GM12878 (cell line): ENCODE measurements around the gene SPCS1. TPM values are rescaled to one million over a fixed set of nuclear protein-coding genes. Genes with fewer than 3 reads are reported as not detected.
A peak's percentile ranks its signal among the peaks of the same experiment; 100 is the strongest.
"Not testable (repeated sequence)": the region's sequence is repeated elsewhere in the genome, so short reads cannot be mapped to it uniquely, and the experiment has no call there.

Experiments
- ATAC-seq: fragments of 200-7000 bp; cut with Tn5 transposase; 3 replicates; pipeline ENCODE4 v1.9.1; 2020; ENCODE audit warnings: mild to moderate bottlenecking, moderate library complexity
- BruUV-seq: library from RNA; stranded (reverse); fragments of 400-500 nt; replicated peaks from 2 replicates; lab custom pipeline; 2021; lab: Mats Ljungman, UMichigan
- CTCF ChIA-PET: fragments of 300-600 bp; sonication (Branson Sonifier 250); formaldehyde crosslinking; extraction: SDS; loops from one replicate; lab custom pipeline; 2021; ENCODE audit warnings: inconsistent platforms; lab: Yijun Ruan, JAX
- POLR2A ChIA-PET: fragments of 350-600 bp; formaldehyde crosslinking; extraction: SDS; loops from one replicate; lab custom pipeline; 2021; ENCODE audit warnings: inconsistent platforms; lab: Charles Lee
- RAD21 ChIA-PET: fragments of 300-600 bp; sonication (Branson Sonifier 250); formaldehyde crosslinking; loops from one replicate; lab custom pipeline; 2023; ENCODE audit warnings: antibody characterized with exemption; ENCODE audit not compliant: unreplicated experiment; lab: Charles Lee
- SMC1A ChIA-PET: fragments of 300-600 bp; sonication (Branson Sonifier 250); formaldehyde crosslinking; loops from one replicate; lab custom pipeline; 2023; ENCODE audit not compliant: unreplicated experiment, uncharacterized antibody; lab: Charles Lee
- DNase-seq: peaks from one replicate; pipeline ENCODE4 v3.0.0-alpha.2; 2011; ENCODE audit warnings: low read depth, low spot score
- FAIRE-seq: peaks from 3 replicates; lab custom pipeline; 2011; peaks lifted over from hg19 to GRCh38; lab: Jason Lieb, UNC
- H2AFZ ChIP-seq: 2 replicates; pipeline ENCODE4 v1.6.0; 2011; ENCODE audit warnings: low read depth, low read length, control low read depth; ENCODE audit not compliant: control insufficient read depth
- H3K27ac ChIP-seq: 2 replicates; pipeline ENCODE4 v1.5.1; 2011; ENCODE audit warnings: control low read depth; ENCODE audit not compliant: control insufficient read depth, insufficient read depth
- H3K27me3 ChIP-seq, 2 experiments: replicated peaks in 1 of 2; 2 replicates each; pipeline versions ENCODE4 v1.6.0 to v1.6.1; 2011; ENCODE audit warnings: low read length in 1 of 2; ENCODE audit not compliant: control insufficient read depth in 2 of 2, insufficient read depth in 2 of 2
- H3K36me3 ChIP-seq, 2 experiments: 2 replicates each; pipeline ENCODE4 v1.5.1; 2011; ENCODE audit warnings: low read length in 1 of 2; ENCODE audit not compliant: control insufficient read depth in 2 of 2, insufficient read depth in 2 of 2
- H3K4me1 ChIP-seq: 2 replicates; pipeline ENCODE4 v1.6.1; 2011; ENCODE audit warnings: mild to moderate bottlenecking, low read length, moderate library complexity, mixed read lengths; ENCODE audit not compliant: control insufficient read depth, insufficient read depth
- H3K4me2 ChIP-seq: 2 replicates; pipeline ENCODE4 v1.6.0; 2011; ENCODE audit warnings: control low read depth; ENCODE audit not compliant: control insufficient read depth, insufficient read depth
- H3K4me3 ChIP-seq: fragments of 200-600 bp; sonication (generic); 2 replicates; pipeline ENCODE4 v1.5.1; 2016
- H3K79me2 ChIP-seq: 2 replicates; pipeline ENCODE4 v1.6.0; 2011; ENCODE audit warnings: low read length; ENCODE audit not compliant: control insufficient read depth, insufficient read depth
- H3K9ac ChIP-seq: 2 replicates; pipeline ENCODE4 v1.8.0; 2011; ENCODE audit warnings: low read length, control low read depth, mixed read lengths; ENCODE audit not compliant: control insufficient read depth, insufficient read depth
- H3K9me3 ChIP-seq: replicated peaks from 3 replicates; pipeline ENCODE4 v1.5.1; 2011; ENCODE audit warnings: mild to moderate bottlenecking, low read length; ENCODE audit not compliant: control insufficient read depth, insufficient read depth
- H4K20me1 ChIP-seq: 2 replicates; pipeline ENCODE4 v1.6.0; 2011; ENCODE audit not compliant: control insufficient read depth, insufficient read depth
- HDGF ChIP-seq: fragments of 450-650 bp; IDR thresholded peaks from 2 replicates; pipeline ENCODE4 v1.6.1; 2016; ENCODE audit warnings: antibody characterized with exemption
- MTA2 ChIP-seq: fragments of 450-650 bp; IDR thresholded peaks from 2 replicates; pipeline ENCODE4 v1.6.1; 2016; ENCODE audit warnings: low read depth, mild to moderate bottlenecking, moderate library complexity
- WGBS: methylation state at CpG from one replicate; pipeline ENCODE4 v1.1.6; 2016; ENCODE audit warnings: low lambda C conversion rate; ENCODE audit not compliant: insufficient replicate concordance, insufficient coverage; ENCODE audit errors: missing lambda C conversion rate; 5-methylcytosine and 5-hydroxymethylcytosine counted together
- in situ Hi-C: fragments of 300-500 bp; cut with MboI; formaldehyde crosslinking; loops from 9 replicates; pipeline ENCODE4 v1.14.3; 2018; ENCODE audit warnings: mixed read lengths
- intact Hi-C: fragments of 100-400 bp; cut with micrococcal nuclease; formaldehyde crosslinking; loops from one replicate; pipeline ENCODE4 v1.14.2; 2022; ENCODE audit not compliant: unreplicated experiment
- polyA plus RNA-seq, 11 experiments: library from polyadenylated mRNA; depleted of rRNA in 4 of 11; unstranded in 6 of 11; stranded (reverse) in 5 of 11; fragments of >200 nt; fragmentation: Nextera tagmentation in 4 of 11; fragmentation: Illumina TruSeq in 1 of 11; extraction: Ambion mirVana in 4 of 11; extraction: Trizol in 1 of 11; gene quantifications; 1 replicate in 1 of 11; 2 replicates in 10 of 11; pipeline versions ENCODE4 v1.2.1 to v1.2.3, GENCODE V29; 2011 to 2016; ENCODE audit warnings: inconsistent platforms in 2 of 11, missing spikeins in 2 of 11, low read depth in 1 of 11
- total RNA-seq, 4 experiments: library from RNA; depleted of rRNA in 3 of 4; stranded (reverse); fragments of >200 nt in 3 of 4; fragmentation: Illumina TruSeq in 1 of 4; extraction: Trizol in 1 of 4; gene quantifications; 2 replicates each; pipeline versions ENCODE4 v1.2.1 to v1.2.3, GENCODE V29; 2013 to 2021

The SPCS1 gene
- total and polyA plus RNA-seq, 10 of the 15 experiments (the other 5 are each of a cell fraction or from before 2014, with no cell fraction given): 107 to 994 (median 233) TPM

- Histone ChIP-seq H3K4me2 (peak overlapping the region; percentile 79), H3K9ac (peak overlapping the region; percentile 46; the same call in 1 of the 2 replicates), H3K4me1 (peaks cover 31% of the 10 kb centered on the region), H2AFZ (no peak overlapping the region), H3K36me3 (peaks cover 1 to 14% of the 10 kb centered on the region in 2 experiments), H3K27ac (peak overlapping the region; percentile 80), H3K79me2 (peaks cover 9% of the 10 kb centered on the region), H3K4me3 (peak overlapping the region; percentile 11; the same call in 1 of the 2 replicates), H4K20me1 (no peaks in the 10 kb centered on the region), H3K27me3 (no peaks in the 10 kb centered on the region), H3K9me3 (no peaks in the 10 kb centered on the region; the same call in 2 of the 3 replicates)
- intact Hi-C loops (loop anchor here (1.0 kb wide), 1 partner anchor 14 kb away; the partner anchor contains the start of gene PBRM1), in situ Hi-C loops (no loop called here)
- POLR2A ChIA-PET: interaction anchor here (0.5 to 1.2 kb wide), 3 partner anchors 10 to 48 kb away, joined by 3 to 6 read pairs (median 5); no protein-coding TSS in a partner anchor
- SMC1A ChIA-PET: interaction anchor here (1.0 to 1.8 kb wide), 6 partner anchors 8 to 24 kb away, joined by 3 to 4 read pairs (median 4); no protein-coding TSS in a partner anchor
- ATAC-seq (peak; percentile 58), DNase-seq (no peak), FAIRE-seq (no peak)
- no TSS peak for BruUV-seq
- CTCF ChIA-PET: interaction anchor here (1.2 to 2.2 kb wide), 2 partner anchors 11 kb away, joined by 3 to 9 read pairs; no protein-coding TSS in a partner anchor
- TF ChIP-seq MTA2 (peak; percentile 29; the same call in 1 of the 2 replicates), HDGF (no peak)
- WGBS: 0% methylated on average over 1 of the region's 1 CpG
- RAD21 ChIA-PET: interaction anchor here (0.6 to 1.3 kb wide), 2 partner anchors 13 to 222 kb away, joined by 3 to 4 read pairs; no protein-coding TSS in a partner anchor
Observed at GRCh38 chr3:52671676-52672075, 34.2 kb upstream of the SPCS1 start.

GRCh38 chr3:52676201-52676600, 29.7 kb upstream of the SPCS1 start:
- H3K9ac ChIP-seq, H4K20me1 ChIP-seq, CTCF ChIA-PET, POLR2A ChIA-PET, intact Hi-C loops, RAD21 ChIA-PET, H3K4me3 ChIP-seq, H3K9me3 ChIP-seq, H2AFZ ChIP-seq, H3K27me3 ChIP-seq, SMC1A ChIA-PET, BruUV-seq, FAIRE-seq, in situ Hi-C loops, H3K4me2 ChIP-seq, H3K27ac ChIP-seq, ATAC-seq, DNase-seq: not testable (repeated sequence)
- WGBS: 98% methylated on average over 3 of the region's 3 CpGs
- Histone ChIP-seq H3K4me1 (peaks cover 19% of the 10 kb centered on the region), H3K79me2 (peaks cover 19% of the 10 kb centered on the region), H3K36me3 (peaks cover 1 to 27% of the 10 kb centered on the region in 2 experiments)
